CD4-positive, alpha-beta T cell treated with Interleukin-6 at 100 ng/mL for 8 hours (primary cell): ENCODE results near the gene SLIT3.

ENCODE experiments used
- DNase-seq: peaks from one replicate; pipeline ENCODE4 v3.0.0-alpha.2; 2020; ENCODE audit warnings: mixed read lengths, low spot score

Gene SLIT3

GRCh38 chr5:168670881-168671575 lies 629.9 kb downstream of the SLIT3 start:
- no peak for DNase-seq

- no peak for DNase-seq
These were observed 631.1 kb downstream of the SLIT3 start for GRCh38 chr5:168669668-168670378.

GRCh38 chr5:168669156-168669555 lies 631.8 kb downstream of the SLIT3 start:
- DNase-seq, result no peak

- DNase-seq, result no peak
These were observed 632.9 kb downstream of the SLIT3 start for GRCh38 chr5:168668078-168668477.

GRCh38 chr5:168667301-168667840 lies 633.6 kb downstream of the SLIT3 start:
- DNase-seq, result no peak

GRCh38 chr5:168666356-168666755 lies 634.6 kb downstream of the SLIT3 start:
- DNase-seq, result no peak

GRCh38 chr5:168663276-168664004 lies 637.5 kb downstream of the SLIT3 start:
- DNase-seq, result no peak

- no peak for DNase-seq
These were observed 639.1 kb downstream of the SLIT3 start for GRCh38 chr5:168661593-168662485.

GRCh38 chr5:168660691-168661090 lies 640.2 kb downstream of the SLIT3 start:
- DNase-seq, result no peak

GRCh38 chr5:168659286-168659847 lies 641.6 kb downstream of the SLIT3 start:
- DNase-seq, result no peak

GRCh38 chr5:168658394-168658793 lies 642.5 kb downstream of the SLIT3 start:
- no peak for DNase-seq

GRCh38 chr5:168656633-168657032 lies 644.3 kb downstream of the SLIT3 start:
- no peak for DNase-seq

- DNase-seq, result no peak
These were observed 645.6 kb downstream of the SLIT3 start for GRCh38 chr5:168655316-168655715.

GRCh38 chr5:168654211-168654721 lies 646.7 kb downstream of the SLIT3 start:
- no peak for DNase-seq

GRCh38 chr5:168653626-168654025 lies 647.3 kb downstream of the SLIT3 start:
- no peak for DNase-seq

GRCh38 chr5:168651648-168652047 lies 649.3 kb downstream of the SLIT3 start:
- no peak for DNase-seq

- DNase-seq, result no peak
These were observed 651.6 kb downstream of the SLIT3 start for GRCh38 chr5:168649306-168649705.

- no peak for DNase-seq
These were observed 652.4 kb downstream of the SLIT3 start for GRCh38 chr5:168648576-168648975.

- DNase-seq, result no peak
These were observed 652.9 kb downstream of the SLIT3 start for GRCh38 chr5:168648016-168648415.

GRCh38 chr5:168647083-168647482 lies 653.9 kb downstream of the SLIT3 start:
- DNase-seq, result no peak

GRCh38 chr5:168646335-168646734 lies 654.6 kb downstream of the SLIT3 start:
- DNase-seq, result no peak
